Loucy (cell line): ENCODE results near the gene FAM221A.

Experiments
- H2AFZ ChIP-seq: fragments of 200-600 bp; sonication (generic); 2 replicates; pipeline ENCODE4 v1.6.0; 2016; ENCODE audit warnings: antibody characterized with exemption, mild to moderate bottlenecking, low read length, moderate library complexity
- H3F3A ChIP-seq: fragments of 200-600 bp; 2 replicates; pipeline ENCODE4 v1.6.0; 2016; ENCODE audit warnings: antibody characterized with exemption, low read depth, mild to moderate bottlenecking
- H3K27me3 ChIP-seq: fragments of 200-600 bp; sonication (generic); 2 replicates; pipeline ENCODE4 v1.6.1; 2014; ENCODE audit warnings: low read length, mild to moderate bottlenecking; ENCODE audit not compliant: insufficient read depth, poor library complexity, severe bottlenecking
- H3K36me3 ChIP-seq: fragments of 200-600 bp; sonication (generic); 2 replicates; pipeline ENCODE4 v1.6.1; 2016; ENCODE audit warnings: low read length; ENCODE audit not compliant: insufficient read depth
- H3K4me1 ChIP-seq: fragments of 200-600 bp; sonication (generic); 2 replicates; pipeline ENCODE4 v1.5.1; 2014; ENCODE audit warnings: low read length, mild to moderate bottlenecking; ENCODE audit not compliant: insufficient read depth, poor library complexity, severe bottlenecking
- H3K4me2 ChIP-seq: fragments of 200-600 bp; sonication (generic); 2 replicates; pipeline ENCODE4 v1.6.0; 2014; ENCODE audit warnings: antibody characterized with exemption, low read length, low read depth, mild to moderate bottlenecking; ENCODE audit not compliant: poor library complexity, severe bottlenecking
- H3K4me3 ChIP-seq: fragments of 200-600 bp; sonication (generic); 2 replicates; pipeline ENCODE4 v1.5.1; 2014; ENCODE audit warnings: low read length, mild to moderate bottlenecking, mixed read lengths; ENCODE audit not compliant: poor library complexity, severe bottlenecking
- H3K79me2 ChIP-seq: fragments of 200-600 bp; sonication (generic); 2 replicates; pipeline ENCODE4 v1.6.1; 2014; ENCODE audit warnings: low read length; ENCODE audit not compliant: insufficient read depth
- H3K9ac ChIP-seq: fragments of 200-600 bp; sonication (generic); 2 replicates; pipeline ENCODE4 v1.6.0; 2014; ENCODE audit warnings: mild to moderate bottlenecking, low read depth, low read length, moderate library complexity; ENCODE audit not compliant: poor library complexity, severe bottlenecking
- H3K9me2 ChIP-seq: fragments of 200-600 bp; sonication (generic); replicated peaks from 2 replicates; pipeline ENCODE4 v1.6.1; 2016; ENCODE audit warnings: low read depth, low read length, mixed read lengths
- H3K9me3 ChIP-seq: fragments of 200-600 bp; sonication (generic); 2 replicates; pipeline ENCODE4 v1.6.1; 2014; ENCODE audit warnings: mild to moderate bottlenecking, antibody characterized with exemption, low read length, low read depth; ENCODE audit not compliant: insufficient read depth
- H4K20me1 ChIP-seq: fragments of 200-600 bp; sonication (generic); 2 replicates; pipeline ENCODE4 v1.6.0; 2014; ENCODE audit warnings: antibody characterized with exemption, low read length, mild to moderate bottlenecking; ENCODE audit not compliant: insufficient read depth, poor library complexity, severe bottlenecking
- EZH2phosphoT487 ChIP-seq: fragments of 200-600 bp; IDR thresholded peaks from 2 replicates; pipeline ENCODE4 v1.6.1; 2018; ENCODE audit warnings: antibody characterized with exemption, mild to moderate bottlenecking, moderate library complexity, borderline replicate concordance
- TF ChIP-seq, protein P1 (sequence below): fragments of 200-600 bp; sonication (generic); conservative IDR thresholded peaks from 2 replicates; pipeline ENCODE4 v1.5.1; 2014; ENCODE audit warnings: mild to moderate bottlenecking, antibody characterized with exemption, low read length

FAM221A gene

GRCh38 chr7:23714579-23714978 is 34.6 kb downstream of the FAM221A start:
- Histone ChIP-seq H2AFZ (no peak overlapping the region), H3K27me3 (no peaks in the 10 kb centered on the region), H3K4me1 (no peaks in the 10 kb centered on the region), H3K4me2 (no peak overlapping the region), H3K79me2 (no peaks in the 10 kb centered on the region), H3K9me3 (no peaks in the 10 kb centered on the region), H3K4me3 (no peak overlapping the region), H3K9me2 (no peaks in the 10 kb centered on the region), H3K36me3 (no peaks in the 10 kb centered on the region), H4K20me1 (no peaks in the 10 kb centered on the region), H3K9ac (no peak overlapping the region), H3F3A (no peaks in the 10 kb centered on the region)
- no peak for TF ChIP-seq EZH2phosphoT487
- TF ChIP-seq, protein P1, sequence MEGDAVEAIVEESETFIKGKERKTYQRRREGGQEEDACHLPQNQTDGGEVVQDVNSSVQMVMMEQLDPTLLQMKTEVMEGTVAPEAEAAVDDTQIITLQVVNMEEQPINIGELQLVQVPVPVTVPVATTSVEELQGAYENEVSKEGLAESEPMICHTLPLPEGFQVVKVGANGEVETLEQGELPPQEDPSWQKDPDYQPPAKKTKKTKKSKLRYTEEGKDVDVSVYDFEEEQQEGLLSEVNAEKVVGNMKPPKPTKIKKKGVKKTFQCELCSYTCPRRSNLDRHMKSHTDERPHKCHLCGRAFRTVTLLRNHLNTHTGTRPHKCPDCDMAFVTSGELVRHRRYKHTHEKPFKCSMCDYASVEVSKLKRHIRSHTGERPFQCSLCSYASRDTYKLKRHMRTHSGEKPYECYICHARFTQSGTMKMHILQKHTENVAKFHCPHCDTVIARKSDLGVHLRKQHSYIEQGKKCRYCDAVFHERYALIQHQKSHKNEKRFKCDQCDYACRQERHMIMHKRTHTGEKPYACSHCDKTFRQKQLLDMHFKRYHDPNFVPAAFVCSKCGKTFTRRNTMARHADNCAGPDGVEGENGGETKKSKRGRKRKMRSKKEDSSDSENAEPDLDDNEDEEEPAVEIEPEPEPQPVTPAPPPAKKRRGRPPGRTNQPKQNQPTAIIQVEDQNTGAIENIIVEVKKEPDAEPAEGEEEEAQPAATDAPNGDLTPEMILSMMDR, result no peak

DNA sequence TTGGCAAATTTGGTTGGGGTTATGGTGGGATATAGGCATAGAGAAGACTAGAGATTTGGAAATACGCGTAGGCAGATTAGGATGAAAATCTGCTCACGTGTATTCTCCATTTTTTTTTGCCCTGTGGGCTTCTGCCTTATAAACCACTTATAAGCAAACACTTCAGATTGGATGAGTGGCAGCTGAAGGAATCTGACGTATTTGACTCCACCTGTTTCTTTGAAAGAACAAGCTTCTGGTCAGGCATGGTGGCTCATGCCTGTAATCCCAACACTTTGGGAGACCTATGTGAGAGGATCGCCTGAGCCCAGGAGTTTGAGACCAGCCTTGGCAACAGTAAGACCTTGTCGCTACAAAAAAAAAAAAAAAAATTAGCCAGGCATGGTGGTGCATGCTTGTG is 35.1 kb downstream of the FAM221A start:
- no peaks in the 10 kb centered on the region for H3K9me3 ChIP-seq
- H3K9ac ChIP-seq, result no peak overlapping the region
- no peak overlapping the region for H3K4me2 ChIP-seq
- no peaks in the 10 kb centered on the region for H4K20me1 ChIP-seq
- no peaks in the 10 kb centered on the region for H3K27me3 ChIP-seq
- H3K4me1 ChIP-seq, result no peaks in the 10 kb centered on the region
- no peaks in the 10 kb centered on the region for H3K36me3 ChIP-seq
- H3K9me2 ChIP-seq, result no peaks in the 10 kb centered on the region
- H3K4me3 ChIP-seq, result no peak overlapping the region
- no peak overlapping the region for H2AFZ ChIP-seq
- no peaks in the 10 kb centered on the region for H3K79me2 ChIP-seq
- TF ChIP-seq, protein P1, result no peak
- no peak for TF ChIP-seq EZH2phosphoT487
- H3F3A ChIP-seq, result no peaks in the 10 kb centered on the region

DNA sequence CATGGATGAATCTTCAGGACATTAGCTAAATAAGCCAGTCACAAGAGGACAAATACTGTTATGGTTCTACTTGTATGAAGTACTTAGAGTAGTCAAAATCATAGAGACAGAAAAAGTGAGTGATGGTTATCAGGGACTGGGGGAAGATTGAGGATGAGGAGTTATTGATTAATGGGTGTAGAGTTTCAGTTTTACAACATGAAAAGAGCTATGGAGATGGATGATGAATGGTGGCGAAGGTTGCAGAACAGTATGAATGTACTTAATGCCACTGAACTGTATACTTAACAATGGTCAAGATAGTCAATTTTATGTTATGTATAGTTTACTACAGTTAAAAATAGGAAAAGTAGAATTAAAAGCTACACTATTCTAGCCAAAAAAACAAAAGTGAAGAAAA is 37.8 kb downstream of the FAM221A start:
- Histone ChIP-seq H2AFZ (no peak overlapping the region), H3K27me3 (no peaks in the 10 kb centered on the region), H3K36me3 (no peaks in the 10 kb centered on the region), H3K4me1 (no peaks in the 10 kb centered on the region), H3K4me2 (no peak overlapping the region), H3K9me2 (no peaks in the 10 kb centered on the region), H3K79me2 (no peaks in the 10 kb centered on the region), H3K4me3 (no peak overlapping the region), H3K9ac (no peak overlapping the region), H3K9me3 (no peaks in the 10 kb centered on the region), H3F3A (no peaks in the 10 kb centered on the region), H4K20me1 (no peaks in the 10 kb centered on the region)
- TF ChIP-seq EZH2phosphoT487, result no peak
- TF ChIP-seq, protein P1, result no peak
